ENCODE results near the gene SLF2.
"Not testable (repeated sequence)": the region's sequence is repeated elsewhere in the genome, so short reads cannot be mapped to it uniquely, and the experiment has no call there.

SLF2 gene

GRCh38 chr10:100970076-100970913 is 57.5 kb downstream of the SLF2 start:
- Histone ChIP-seq H3K4me3 (IDR thresholded peaks at IDR 0.05; ENCODE audit: insufficient read depth, low read depth, low read length) (no peak overlapping the region), H3K36me3 (ENCODE audit: insufficient read depth) (no peaks in the 10 kb centered on the region), H4K20me1 (ENCODE audit: insufficient read depth) (no peaks in the 10 kb centered on the region), H2AFZ (ENCODE audit: low read depth) (no peak overlapping the region), H3K4me2 (peak overlapping the region; percentile 77; the same call in 1 of the 2 replicates), H3K4me1 (ENCODE audit: low read depth, poor library complexity, severe bottlenecking) (peaks cover 8% of the 10 kb centered on the region), H3K27ac (no peak overlapping the region), H3K27me3 (ENCODE audit: insufficient read depth, low read depth) (no peaks in the 10 kb centered on the region), H3K79me2 (ENCODE audit: insufficient read depth, low read depth) (no peaks in the 10 kb centered on the region), H3K9ac (no peak overlapping the region)
- TF ChIP-seq CTCF (conservative IDR thresholded peaks at IDR 0.05; ENCODE audit: low read depth, low read length), result no peak

GRCh38 chr10:100970914-100971811 is 58.4 kb downstream of the SLF2 start:
- Histone ChIP-seq H3K4me3 (IDR thresholded peaks at IDR 0.05; ENCODE audit: insufficient read depth, low read depth, low read length) (no peak overlapping the region), H3K9ac (no peak overlapping the region), H3K4me2 (no peak overlapping the region), H3K27ac (no peak overlapping the region), H3K36me3 (ENCODE audit: insufficient read depth) (no peaks in the 10 kb centered on the region), H3K27me3 (ENCODE audit: insufficient read depth, low read depth) (no peaks in the 10 kb centered on the region), H3K79me2 (ENCODE audit: insufficient read depth, low read depth) (no peaks in the 10 kb centered on the region), H2AFZ (ENCODE audit: low read depth) (no peak overlapping the region), H3K4me1 (ENCODE audit: low read depth, poor library complexity, severe bottlenecking) (peaks cover 8% of the 10 kb centered on the region), H4K20me1 (ENCODE audit: insufficient read depth) (no peaks in the 10 kb centered on the region)
- TF ChIP-seq CTCF (conservative IDR thresholded peaks at IDR 0.05; ENCODE audit: low read depth, low read length), result no peak

GRCh38 chr10:100972115-100972903 is 59.5 kb downstream of the SLF2 start:
- Histone ChIP-seq H3K9ac (no peak overlapping the region), H3K27me3 (ENCODE audit: insufficient read depth, low read depth) (no peaks in the 10 kb centered on the region), H3K4me2 (no peak overlapping the region), H3K36me3 (ENCODE audit: insufficient read depth) (no peaks in the 10 kb centered on the region), H4K20me1 (ENCODE audit: insufficient read depth) (no peaks in the 10 kb centered on the region), H3K4me1 (ENCODE audit: low read depth, poor library complexity, severe bottlenecking) (peaks cover 8% of the 10 kb centered on the region), H2AFZ (ENCODE audit: low read depth) (no peak overlapping the region), H3K79me2 (ENCODE audit: insufficient read depth, low read depth) (no peaks in the 10 kb centered on the region), H3K27ac (no peak overlapping the region), H3K4me3 (IDR thresholded peaks at IDR 0.05; ENCODE audit: insufficient read depth, low read depth, low read length) (no peak overlapping the region)
- no peak for TF ChIP-seq CTCF (conservative IDR thresholded peaks at IDR 0.05; ENCODE audit: low read depth, low read length)

- H3K36me3 ChIP-seq (ENCODE audit: insufficient read depth), result no peaks in the 10 kb centered on the region
- no peaks in the 10 kb centered on the region for H4K20me1 ChIP-seq (ENCODE audit: insufficient read depth)
- no peak overlapping the region for H3K27ac ChIP-seq
- no peak overlapping the region for H3K4me2 ChIP-seq
- H3K9ac ChIP-seq, result no peak overlapping the region
- no peaks in the 10 kb centered on the region for H3K27me3 ChIP-seq (ENCODE audit: insufficient read depth, low read depth)
- no peak for TF ChIP-seq CTCF (conservative IDR thresholded peaks at IDR 0.05; ENCODE audit: low read depth, low read length)
- no peak overlapping the region for H3K4me3 ChIP-seq (IDR thresholded peaks at IDR 0.05; ENCODE audit: insufficient read depth, low read depth, low read length)
- no peaks in the 10 kb centered on the region for H3K79me2 ChIP-seq (ENCODE audit: insufficient read depth, low read depth)
- peaks cover 8% of the 10 kb centered on the region for H3K4me1 ChIP-seq (ENCODE audit: low read depth, poor library complexity, severe bottlenecking)
- H2AFZ ChIP-seq (ENCODE audit: low read depth), result no peak overlapping the region
Observed at GRCh38 chr10:100972904-100973535, 60.3 kb downstream of the SLF2 start.

GRCh38 chr10:100975397-100975796 is 62.6 kb downstream of the SLF2 start:
- H2AFZ ChIP-seq (ENCODE audit: low read depth); H3K4me3 ChIP-seq (IDR thresholded peaks at IDR 0.05; ENCODE audit: insufficient read depth, low read depth, low read length); H4K20me1 ChIP-seq (ENCODE audit: insufficient read depth); H3K79me2 ChIP-seq (ENCODE audit: insufficient read depth, low read depth); H3K27me3 ChIP-seq (ENCODE audit: insufficient read depth, low read depth); H3K4me2 ChIP-seq; H3K36me3 ChIP-seq (ENCODE audit: insufficient read depth); H3K9ac ChIP-seq; H3K4me1 ChIP-seq (ENCODE audit: low read depth, poor library complexity, severe bottlenecking); H3K27ac ChIP-seq: not testable (repeated sequence)
